Adipocyte (in vitro differentiated cells): ENCODE data around the gene KLHL1.

Experiments used
- DNase-seq: peaks from one replicate; pipeline ENCODE4 v3.0.0-alpha.2; 2015; ENCODE audit warnings: low read depth
- H3K27me3 ChIP-seq: replicated peaks from 2 replicates; pipeline ENCODE4 v1.7.0; 2013; ENCODE audit warnings: mild to moderate bottlenecking, low read length, moderate library complexity; ENCODE audit not compliant: control insufficient read depth, insufficient read depth
- H3K36me3 ChIP-seq: 2 replicates; pipeline ENCODE4 v1.7.0; 2013; ENCODE audit warnings: low read length, mild to moderate bottlenecking, moderate library complexity; ENCODE audit not compliant: control insufficient read depth, insufficient read depth, severe bottlenecking
- H3K4me1 ChIP-seq: 2 replicates; pipeline ENCODE4 v1.7.0; 2013; ENCODE audit warnings: mild to moderate bottlenecking, low read length, moderate library complexity; ENCODE audit not compliant: control insufficient read depth, insufficient read depth
- H3K4me3 ChIP-seq: 2 replicates; pipeline ENCODE4 v1.7.0; 2013; ENCODE audit warnings: mild to moderate bottlenecking, low read length, moderate library complexity
- H3K9ac ChIP-seq: 2 replicates; pipeline ENCODE4 v1.7.0; 2013; ENCODE audit warnings: mild to moderate bottlenecking, low read length, moderate library complexity
- H3K9me3 ChIP-seq: 2 replicates; pipeline ENCODE4 v1.7.0; 2013; ENCODE audit warnings: mild to moderate bottlenecking, low read length, moderate library complexity; ENCODE audit not compliant: control insufficient read depth

The KLHL1 gene

GRCh38 chr13:69872321-69873047, 235.8 kb downstream of the KLHL1 start:
- no peak for DNase-seq
- no peak overlapping the region for H3K9ac ChIP-seq
- no peaks in the 10 kb centered on the region for H3K9me3 ChIP-seq
- no peak overlapping the region for H3K4me3 ChIP-seq
- H3K27me3 ChIP-seq: no peaks in the 10 kb centered on the region
- H3K36me3 ChIP-seq: no peaks in the 10 kb centered on the region
- no peaks in the 10 kb centered on the region for H3K4me1 ChIP-seq

- H3K27me3 ChIP-seq: no peaks in the 10 kb centered on the region
- H3K4me1 ChIP-seq: no peaks in the 10 kb centered on the region
- H3K36me3 ChIP-seq: no peaks in the 10 kb centered on the region
- H3K9me3 ChIP-seq: no peaks in the 10 kb centered on the region
- H3K9ac ChIP-seq: no peak overlapping the region
- no peak overlapping the region for H3K4me3 ChIP-seq
- DNase-seq: no peak
These were observed 241.7 kb downstream of the KLHL1 start for GRCh38 chr13:69866555-69866954.

DNA sequence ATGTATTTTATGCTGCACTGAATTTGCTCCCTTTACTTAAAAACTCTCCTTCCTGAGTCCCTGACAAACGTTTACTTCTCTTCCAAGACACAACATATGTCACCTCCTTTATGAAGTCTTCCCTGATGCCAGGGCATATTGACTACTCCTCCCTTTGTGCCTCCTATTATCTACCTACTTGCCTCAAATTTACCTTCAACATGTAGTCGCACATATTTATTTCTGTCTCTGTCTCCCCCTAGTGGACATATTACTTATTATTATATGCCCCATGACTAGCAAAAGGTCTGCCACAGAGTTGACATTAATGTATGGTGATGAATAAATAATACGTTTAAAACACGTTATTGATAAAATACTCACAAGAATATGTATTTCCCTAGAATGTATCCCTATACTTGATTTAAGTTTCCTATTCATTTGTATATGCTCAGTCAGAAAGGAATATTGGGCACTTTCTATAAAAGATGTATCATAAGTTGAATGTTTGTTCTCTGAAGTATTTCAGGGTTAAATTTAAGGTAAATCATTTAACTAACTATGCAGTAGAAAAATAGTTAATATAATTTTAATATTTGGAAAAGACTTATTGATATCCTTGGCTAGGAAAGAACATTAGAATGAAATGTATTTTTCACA, 250.9 kb downstream of the KLHL1 start:
- DNase-seq: peak; percentile 53
- Histone ChIP-seq H3K4me3 (no peak overlapping the region), H3K36me3 (no peaks in the 10 kb centered on the region), H3K27me3 (no peaks in the 10 kb centered on the region), H3K9me3 (no peaks in the 10 kb centered on the region), H3K4me1 (no peaks in the 10 kb centered on the region), H3K9ac (no peak overlapping the region)

DNA sequence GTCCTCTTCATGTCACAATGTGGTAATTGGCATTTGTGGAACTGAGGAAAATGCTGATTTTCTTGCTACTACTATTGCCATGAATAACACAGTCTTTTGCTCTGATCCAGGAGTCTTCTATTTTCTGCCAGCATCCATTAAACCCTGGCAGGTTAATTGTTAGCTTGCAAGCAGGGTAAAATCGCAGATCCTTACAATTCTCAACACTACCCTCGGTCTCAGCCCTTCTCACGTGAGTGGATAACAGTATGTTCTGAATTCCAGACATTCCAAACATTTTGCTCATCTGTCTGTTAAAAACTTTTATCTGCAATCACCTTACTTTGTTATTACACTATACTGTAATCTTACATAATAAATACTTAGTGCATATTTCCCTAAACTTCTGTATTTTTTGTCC, 251.9 kb downstream of the KLHL1 start:
- Histone ChIP-seq H3K27me3 (no peaks in the 10 kb centered on the region), H3K36me3 (no peaks in the 10 kb centered on the region), H3K4me1 (no peaks in the 10 kb centered on the region), H3K9me3 (no peaks in the 10 kb centered on the region), H3K9ac (no peak overlapping the region), H3K4me3 (no peak overlapping the region)
- no peak for DNase-seq

GRCh38 chr13:69828527-69828926, 279.7 kb downstream of the KLHL1 start:
- DNase-seq: no peak
- no peaks in the 10 kb centered on the region for H3K27me3 ChIP-seq
- H3K9ac ChIP-seq: no peak overlapping the region
- no peaks in the 10 kb centered on the region for H3K36me3 ChIP-seq
- H3K4me3 ChIP-seq: no peak overlapping the region
- no peaks in the 10 kb centered on the region for H3K4me1 ChIP-seq
- no peaks in the 10 kb centered on the region for H3K9me3 ChIP-seq

DNA sequence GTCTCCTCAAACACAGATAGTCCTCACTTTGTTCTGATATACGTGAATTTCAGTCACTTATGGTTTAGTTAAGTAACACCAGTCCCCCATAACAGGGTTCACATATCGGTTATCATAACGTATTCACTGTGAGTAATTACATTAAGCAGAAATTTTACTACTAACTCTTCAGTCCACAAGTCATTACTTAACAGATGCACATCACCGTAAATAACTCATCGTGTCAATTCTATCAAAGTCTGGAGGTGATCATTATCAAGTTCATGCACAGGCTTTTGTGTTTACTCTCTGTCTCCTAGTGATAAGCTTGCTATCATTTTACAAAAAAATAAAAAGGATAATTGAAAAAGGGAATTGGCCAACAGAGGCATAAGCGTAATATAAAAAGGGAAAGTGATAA, 288.1 kb downstream of the KLHL1 start:
- Histone ChIP-seq H3K9me3 (no peaks in the 10 kb centered on the region), H3K4me3 (no peak overlapping the region), H3K36me3 (no peaks in the 10 kb centered on the region), H3K27me3 (no peaks in the 10 kb centered on the region), H3K9ac (no peak overlapping the region), H3K4me1 (no peaks in the 10 kb centered on the region)
- DNase-seq: no peak

DNA sequence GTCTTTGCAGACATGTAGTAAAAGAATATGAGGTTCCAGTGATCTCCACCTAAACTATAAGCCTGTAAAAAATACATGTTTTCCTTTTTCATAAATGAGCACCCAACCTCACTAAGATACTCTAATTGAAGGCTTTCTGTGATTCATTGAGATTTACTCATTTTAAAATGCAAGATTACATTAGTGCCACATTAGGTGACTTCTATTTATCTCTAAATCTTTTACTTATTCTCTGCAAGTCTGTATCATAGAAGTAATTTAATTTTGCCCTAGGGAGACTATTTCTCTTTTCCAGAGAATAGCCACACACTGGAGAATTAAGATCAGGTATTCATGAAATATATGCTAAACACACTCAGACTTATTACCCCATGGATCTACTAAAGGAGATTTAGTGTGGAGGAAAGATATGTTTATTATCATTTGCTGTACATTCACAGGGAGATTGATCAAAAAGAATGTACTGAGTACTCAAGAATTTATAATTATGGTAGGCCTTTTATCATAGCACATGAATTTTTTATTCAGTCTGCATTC, 290.9 kb downstream of the KLHL1 start:
- H3K36me3 ChIP-seq: no peaks in the 10 kb centered on the region
- no peaks in the 10 kb centered on the region for H3K27me3 ChIP-seq
- DNase-seq: no peak
- no peaks in the 10 kb centered on the region for H3K4me1 ChIP-seq
- H3K9me3 ChIP-seq: no peaks in the 10 kb centered on the region
- H3K4me3 ChIP-seq: no peak overlapping the region
- no peak overlapping the region for H3K9ac ChIP-seq

- Histone ChIP-seq H3K9ac (no peak overlapping the region), H3K4me3 (no peak overlapping the region), H3K9me3 (no peaks in the 10 kb centered on the region), H3K27me3 (no peaks in the 10 kb centered on the region), H3K4me1 (no peaks in the 10 kb centered on the region), H3K36me3 (no peaks in the 10 kb centered on the region)
- DNase-seq: no peak
These were observed 299.1 kb downstream of the KLHL1 start for GRCh38 chr13:69809152-69809551.

DNA sequence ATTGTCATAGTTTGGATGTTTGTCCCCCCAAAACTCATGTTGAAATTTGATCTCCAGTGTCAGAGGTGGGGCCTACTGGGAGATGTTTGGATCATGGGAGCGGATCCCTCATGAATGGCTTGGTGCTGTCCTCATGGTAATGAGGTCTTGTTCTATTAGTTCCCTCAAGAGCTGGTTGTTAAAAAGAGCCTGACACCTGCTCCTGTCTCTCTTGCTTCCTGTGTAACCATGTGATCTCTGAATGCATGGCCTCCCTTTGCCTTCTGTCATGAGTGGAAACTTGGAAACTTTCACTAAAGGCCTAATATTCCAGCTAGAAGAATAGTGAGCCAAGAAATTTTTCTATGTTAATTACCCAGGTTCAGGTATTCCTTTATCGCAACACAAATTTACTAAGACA, 312.0 kb downstream of the KLHL1 start:
- no peaks in the 10 kb centered on the region for H3K36me3 ChIP-seq
- no peak for DNase-seq
- H3K9me3 ChIP-seq: no peaks in the 10 kb centered on the region
- no peaks in the 10 kb centered on the region for H3K27me3 ChIP-seq
- no peaks in the 10 kb centered on the region for H3K4me1 ChIP-seq
- no peak overlapping the region for H3K4me3 ChIP-seq
- H3K9ac ChIP-seq: no peak overlapping the region

- no peaks in the 10 kb centered on the region for H3K4me1 ChIP-seq
These were observed 314.3 kb downstream of the KLHL1 start for GRCh38 chr13:69793783-69794453.

DNA sequence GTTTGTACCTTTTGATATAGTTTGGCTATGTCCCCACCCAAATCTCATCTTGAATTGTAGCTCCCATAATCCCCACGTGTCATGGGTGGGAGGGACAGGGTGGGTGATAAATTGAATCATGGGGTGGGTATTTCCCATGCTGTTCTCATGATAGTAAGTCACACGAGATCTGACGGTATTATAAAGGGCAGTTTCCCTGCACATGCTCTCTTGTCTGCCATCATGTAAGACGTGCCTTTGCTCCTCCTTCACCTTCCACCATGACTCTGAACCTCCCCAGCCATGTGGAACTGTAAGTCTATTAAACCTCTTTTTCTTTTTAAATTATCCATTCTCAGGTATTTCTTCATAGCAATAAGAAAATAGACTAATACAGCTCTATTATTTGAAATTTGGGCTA, 331.3 kb downstream of the KLHL1 start:
- no peak overlapping the region for H3K4me3 ChIP-seq
- no peaks in the 10 kb centered on the region for H3K9me3 ChIP-seq
- H3K36me3 ChIP-seq: no peaks in the 10 kb centered on the region
- DNase-seq: no peak
- no peak overlapping the region for H3K9ac ChIP-seq
- H3K27me3 ChIP-seq: no peaks in the 10 kb centered on the region
- H3K4me1 ChIP-seq: no peaks in the 10 kb centered on the region

More at GRCh38 chr13:69793783-69794453, 314.3 kb downstream of the KLHL1 start:
- no peak for DNase-seq
- no peaks in the 10 kb centered on the region for H3K9me3 ChIP-seq
- H3K9ac ChIP-seq: no peak overlapping the region
- no peak overlapping the region for H3K4me3 ChIP-seq
- no peaks in the 10 kb centered on the region for H3K27me3 ChIP-seq
- no peaks in the 10 kb centered on the region for H3K36me3 ChIP-seq
